DOHH2 (cell line): Measurements from ENCODE around the gene TRAF6.
A peak's percentile ranks its signal among the peaks of the same experiment; 100 is the strongest.

ENCODE experiments used
- H3F3A ChIP-seq: fragments of 200-600 bp; sonication (generic), shearing (Covaris generic); 2 replicates; pipeline ENCODE4 v1.6.0; 2016; ENCODE audit warnings: antibody characterized with exemption, mild to moderate bottlenecking; ENCODE audit not compliant: control insufficient read depth, insufficient read depth
- H3K27ac ChIP-seq: fragments of 200-600 bp; sonication (generic); 2 replicates; pipeline ENCODE4 v1.5.1; 2014; ENCODE audit warnings: low read depth, mild to moderate bottlenecking, low read length, moderate library complexity
- H3K27me3 ChIP-seq: fragments of 200-600 bp; sonication (generic); 2 replicates; pipeline ENCODE4 v1.6.1; 2014; ENCODE audit warnings: mild to moderate bottlenecking, low read length, mixed read lengths; ENCODE audit not compliant: control insufficient read depth
- H3K36me3 ChIP-seq: fragments of 200-600 bp; sonication (generic); 2 replicates; pipeline ENCODE4 v1.6.1; 2014; ENCODE audit warnings: mild to moderate bottlenecking, low read length, moderate library complexity, mixed read lengths; ENCODE audit not compliant: control insufficient read depth
- H3K4me1 ChIP-seq: fragments of 200-600 bp; sonication (generic); 2 replicates; pipeline ENCODE4 v1.6.1; 2014; ENCODE audit warnings: mild to moderate bottlenecking, low read length, mixed read lengths; ENCODE audit not compliant: control insufficient read depth
- H3K4me2 ChIP-seq: fragments of 200-600 bp; sonication (generic); 2 replicates; pipeline ENCODE4 v1.6.0; 2014; ENCODE audit warnings: mild to moderate bottlenecking, low read length, moderate library complexity
- H3K4me3 ChIP-seq: fragments of 200-600 bp; sonication (generic); 2 replicates; pipeline ENCODE4 v1.5.1; 2014; ENCODE audit warnings: mild to moderate bottlenecking, low read length, mixed read lengths
- H3K79me2 ChIP-seq: fragments of 200-600 bp; sonication (generic); 2 replicates; pipeline ENCODE4 v1.6.1; 2014; ENCODE audit warnings: mild to moderate bottlenecking, low read length, mixed read lengths; ENCODE audit not compliant: control insufficient read depth
- H3K9me2 ChIP-seq: fragments of 200-600 bp; sonication (generic); replicated peaks from 2 replicates; pipeline ENCODE4 v1.6.1; 2014; ENCODE audit warnings: mild to moderate bottlenecking, low read length, mixed read lengths; ENCODE audit not compliant: control insufficient read depth
- H3K9me3 ChIP-seq: fragments of 200-600 bp; sonication (generic); 2 replicates; pipeline ENCODE4 v1.6.1; 2014; ENCODE audit warnings: antibody characterized with exemption, low read length, mixed read lengths; ENCODE audit not compliant: control insufficient read depth, insufficient read depth
- H4K20me1 ChIP-seq: fragments of 200-600 bp; sonication (generic); 2 replicates; pipeline ENCODE4 v1.6.0; 2014; ENCODE audit warnings: low read depth, mild to moderate bottlenecking, antibody characterized with exemption, low read length, moderate library complexity; ENCODE audit not compliant: control insufficient read depth, insufficient read depth
- CTCF ChIP-seq: fragments of 200-600 bp; sonication (generic); IDR thresholded peaks from one replicate; pipeline ENCODE4 v1.5.1; 2014; ENCODE audit warnings: antibody characterized with exemption, mild to moderate bottlenecking, low read depth, low read length; ENCODE audit not compliant: poor library complexity, severe bottlenecking
- EZH2phosphoT487 ChIP-seq: fragments of 200-600 bp; sonication (generic); IDR thresholded peaks from 2 replicates; pipeline ENCODE4 v1.6.1; 2017; ENCODE audit warnings: borderline replicate concordance, mild to moderate bottlenecking, antibody characterized with exemption, low read length, moderate library complexity, mixed read lengths

The TRAF6 gene

GRCh38 chr11:36451045-36451444 lies 59.0 kb downstream of the TRAF6 start:
- Histone ChIP-seq H3K79me2 (no peaks in the 10 kb centered on the region), H3K9me3 (no peaks in the 10 kb centered on the region), H3K9me2 (no peaks in the 10 kb centered on the region), H3K36me3 (no peaks in the 10 kb centered on the region), H3F3A (no peaks in the 10 kb centered on the region), H3K27me3 (no peaks in the 10 kb centered on the region), H3K4me1 (no peaks in the 10 kb centered on the region), H3K27ac (no peak overlapping the region), H3K4me3 (no peak overlapping the region), H4K20me1 (no peaks in the 10 kb centered on the region), H3K4me2 (no peak overlapping the region)
- TF ChIP-seq CTCF (no peak), EZH2phosphoT487 (no peak)

GRCh38 chr11:36450110-36450572 lies 59.9 kb downstream of the TRAF6 start:
- Histone ChIP-seq H3K9me3 (no peaks in the 10 kb centered on the region), H3K36me3 (no peaks in the 10 kb centered on the region), H3K27me3 (no peaks in the 10 kb centered on the region), H3K27ac (no peak overlapping the region), H3K4me1 (no peaks in the 10 kb centered on the region), H3K79me2 (no peaks in the 10 kb centered on the region), H3K4me3 (no peak overlapping the region), H3K4me2 (0 out of 2 replicates have a peak overlapping the region, but pooled peaks have one; percentile 6), H3K9me2 (no peaks in the 10 kb centered on the region), H3F3A (no peaks in the 10 kb centered on the region), H4K20me1 (no peaks in the 10 kb centered on the region)
- no peak for TF ChIP-seq EZH2phosphoT487
- TF ChIP-seq CTCF = no peak

- Histone ChIP-seq H3F3A (no peaks in the 10 kb centered on the region), H3K9me3 (no peaks in the 10 kb centered on the region), H3K27ac (no peak overlapping the region), H3K4me3 (no peak overlapping the region), H3K27me3 (no peaks in the 10 kb centered on the region), H3K4me1 (no peaks in the 10 kb centered on the region), H3K36me3 (no peaks in the 10 kb centered on the region), H3K4me2 (no peak overlapping the region), H4K20me1 (no peaks in the 10 kb centered on the region), H3K9me2 (no peaks in the 10 kb centered on the region), H3K79me2 (no peaks in the 10 kb centered on the region)
- TF ChIP-seq CTCF (no peak), EZH2phosphoT487 (no peak)
Observed at GRCh38 chr11:36449561-36450096, 60.4 kb downstream of the TRAF6 start.
